GM23248 (cell line): ENCODE data around the gene LFNG.

ENCODE experiments used
- EZH2 ChIP-seq: fragments of 200-600 bp; sonication (generic); IDR thresholded peaks from 2 replicates; pipeline ENCODE4 v1.6.1; 2018; ENCODE audit warnings: antibody characterized with exemption, mild to moderate bottlenecking; ENCODE audit not compliant: insufficient read depth, poor library complexity, severe bottlenecking
- EZH2phosphoT487 ChIP-seq: fragments of 200-600 bp; sonication (generic); IDR thresholded peaks from 2 replicates; pipeline ENCODE4 v1.6.1; 2018; ENCODE audit warnings: antibody characterized with exemption, moderate library complexity, mild to moderate bottlenecking, low read depth; ENCODE audit not compliant: insufficient read depth

GRCh38 chr7:2546776-2547586, 27.4 kb downstream of the LFNG start:
- TF ChIP-seq EZH2 (no peak), EZH2phosphoT487 (no peak)
